GM06990 (cell line): Measurements from ENCODE around the gene PIMREG.

ENCODE experiments used
- DNase-seq: peaks from one replicate; pipeline ENCODE4 v3.0.0-alpha.2; 2011; ENCODE audit not compliant: insufficient read length; ENCODE audit errors: extremely low read depth
- H3K27me3 ChIP-seq: replicated peaks from 2 replicates; pipeline ENCODE4 v1.6.0; 2011; ENCODE audit warnings: low read length; ENCODE audit not compliant: control insufficient read depth, insufficient read depth
- H3K36me3 ChIP-seq: 2 replicates; pipeline ENCODE4 v1.5.1; 2011; ENCODE audit warnings: low read length; ENCODE audit not compliant: control insufficient read depth, insufficient read depth
- H3K4me3 ChIP-seq: replicated peaks from 2 replicates; pipeline ENCODE4 v1.5.1; 2011; ENCODE audit warnings: low read depth, mild to moderate bottlenecking, control low read depth, low read length
- TF ChIP-seq, protein P1 (sequence below): IDR thresholded peaks from 2 replicates; pipeline ENCODE4 v1.5.1; 2011; ENCODE audit warnings: low read length, control low read depth, mild to moderate bottlenecking, inconsistent platforms; ENCODE audit not compliant: insufficient read depth, poor library complexity, severe bottlenecking

The PIMREG gene

DNA sequence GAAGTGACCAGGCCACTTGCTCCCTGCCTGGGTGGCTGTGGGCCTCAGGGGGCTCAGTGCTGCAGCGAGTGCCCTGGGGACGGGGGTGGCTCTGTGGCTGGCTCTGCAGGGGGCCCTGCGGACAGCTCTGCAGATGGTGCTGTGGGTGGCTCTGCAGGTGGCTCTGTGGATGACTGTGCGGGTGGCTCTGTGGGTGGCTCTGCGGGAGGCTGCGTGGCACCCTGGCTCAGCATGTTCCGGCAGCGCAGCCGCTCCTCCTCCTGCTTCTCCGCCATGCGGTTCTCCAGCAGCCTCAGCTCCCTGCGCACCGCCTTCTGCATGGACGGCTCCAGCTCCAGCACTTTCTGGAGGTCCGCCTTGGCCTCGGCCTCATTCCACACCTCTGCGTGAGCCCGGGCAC is 18.8 kb upstream of the PIMREG start:
- no peak for DNase-seq
- Histone ChIP-seq H3K27me3 (no peaks in the 10 kb centered on the region), H3K36me3 (no peaks in the 10 kb centered on the region), H3K4me3 (no peak overlapping the region)
- TF ChIP-seq, protein P1, sequence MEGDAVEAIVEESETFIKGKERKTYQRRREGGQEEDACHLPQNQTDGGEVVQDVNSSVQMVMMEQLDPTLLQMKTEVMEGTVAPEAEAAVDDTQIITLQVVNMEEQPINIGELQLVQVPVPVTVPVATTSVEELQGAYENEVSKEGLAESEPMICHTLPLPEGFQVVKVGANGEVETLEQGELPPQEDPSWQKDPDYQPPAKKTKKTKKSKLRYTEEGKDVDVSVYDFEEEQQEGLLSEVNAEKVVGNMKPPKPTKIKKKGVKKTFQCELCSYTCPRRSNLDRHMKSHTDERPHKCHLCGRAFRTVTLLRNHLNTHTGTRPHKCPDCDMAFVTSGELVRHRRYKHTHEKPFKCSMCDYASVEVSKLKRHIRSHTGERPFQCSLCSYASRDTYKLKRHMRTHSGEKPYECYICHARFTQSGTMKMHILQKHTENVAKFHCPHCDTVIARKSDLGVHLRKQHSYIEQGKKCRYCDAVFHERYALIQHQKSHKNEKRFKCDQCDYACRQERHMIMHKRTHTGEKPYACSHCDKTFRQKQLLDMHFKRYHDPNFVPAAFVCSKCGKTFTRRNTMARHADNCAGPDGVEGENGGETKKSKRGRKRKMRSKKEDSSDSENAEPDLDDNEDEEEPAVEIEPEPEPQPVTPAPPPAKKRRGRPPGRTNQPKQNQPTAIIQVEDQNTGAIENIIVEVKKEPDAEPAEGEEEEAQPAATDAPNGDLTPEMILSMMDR: no peak

DNA sequence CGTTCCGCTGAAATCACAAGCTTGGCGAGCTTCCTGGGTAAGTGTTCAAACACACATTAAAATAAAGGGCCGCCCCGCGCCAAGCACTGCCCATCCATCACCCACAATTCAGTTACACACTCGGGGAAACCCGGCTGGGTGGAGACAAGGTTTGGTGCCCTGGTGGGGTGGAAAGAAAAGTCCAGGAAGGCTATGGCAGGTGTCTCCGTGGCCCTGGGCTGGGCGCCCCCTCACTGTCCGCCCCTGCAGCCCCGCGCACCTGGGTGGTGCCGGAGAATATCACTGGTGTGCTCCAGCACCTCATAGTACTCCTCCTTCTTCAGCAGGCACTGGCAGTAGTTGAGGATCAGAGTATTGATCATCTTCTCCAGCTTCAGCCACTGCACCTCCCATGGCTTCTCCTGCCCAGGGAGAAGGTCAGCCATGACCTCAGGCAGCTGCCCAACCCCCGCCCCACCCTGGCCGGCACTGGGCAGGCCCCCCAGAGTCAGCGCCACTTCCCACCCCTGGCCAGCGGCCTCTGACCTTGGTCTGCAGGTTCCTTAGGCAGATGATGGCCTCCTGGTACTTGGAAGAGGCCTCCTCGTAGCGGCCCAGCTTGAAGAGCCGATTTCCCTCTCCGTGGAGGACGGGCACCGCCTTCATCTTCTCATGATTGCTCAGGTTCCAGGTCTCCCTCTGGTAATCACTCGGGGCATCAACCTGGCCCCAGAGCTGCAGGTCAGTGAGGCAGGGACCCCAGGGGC is 17.7 kb upstream of the PIMREG start:
- TF ChIP-seq, protein P1: no peak
- DNase-seq: no peak
- Histone ChIP-seq H3K4me3 (no peak overlapping the region), H3K27me3 (no peaks in the 10 kb centered on the region), H3K36me3 (no peaks in the 10 kb centered on the region)

DNA sequence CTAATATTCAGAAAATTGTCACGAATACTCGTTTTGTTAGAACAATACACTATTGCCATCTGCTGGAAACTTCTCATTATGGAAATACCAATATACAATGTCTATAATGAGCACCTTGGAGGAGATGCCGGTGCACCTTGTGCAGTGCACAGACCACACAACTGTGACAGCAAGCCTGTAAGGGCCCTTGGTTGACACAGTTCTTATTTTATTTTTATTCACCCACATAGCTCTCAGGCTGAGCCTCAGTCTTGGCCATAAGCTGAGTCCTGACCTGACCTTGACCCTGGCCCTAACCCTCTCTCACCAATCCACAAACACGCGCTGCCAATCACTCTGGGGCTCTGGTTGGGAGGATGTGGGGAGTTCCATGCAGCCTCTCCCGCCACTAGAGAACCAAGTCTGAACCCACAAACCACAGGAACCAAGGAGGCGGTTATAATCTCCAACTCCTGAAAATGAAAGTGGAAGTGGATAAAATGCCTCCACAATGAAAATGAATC is 16.9 kb upstream of the PIMREG start:
- no peaks in the 10 kb centered on the region for H3K36me3 ChIP-seq
- no peak for DNase-seq
- H3K4me3 ChIP-seq: no peak overlapping the region
- TF ChIP-seq, protein P1: no peak
- no peaks in the 10 kb centered on the region for H3K27me3 ChIP-seq

DNA sequence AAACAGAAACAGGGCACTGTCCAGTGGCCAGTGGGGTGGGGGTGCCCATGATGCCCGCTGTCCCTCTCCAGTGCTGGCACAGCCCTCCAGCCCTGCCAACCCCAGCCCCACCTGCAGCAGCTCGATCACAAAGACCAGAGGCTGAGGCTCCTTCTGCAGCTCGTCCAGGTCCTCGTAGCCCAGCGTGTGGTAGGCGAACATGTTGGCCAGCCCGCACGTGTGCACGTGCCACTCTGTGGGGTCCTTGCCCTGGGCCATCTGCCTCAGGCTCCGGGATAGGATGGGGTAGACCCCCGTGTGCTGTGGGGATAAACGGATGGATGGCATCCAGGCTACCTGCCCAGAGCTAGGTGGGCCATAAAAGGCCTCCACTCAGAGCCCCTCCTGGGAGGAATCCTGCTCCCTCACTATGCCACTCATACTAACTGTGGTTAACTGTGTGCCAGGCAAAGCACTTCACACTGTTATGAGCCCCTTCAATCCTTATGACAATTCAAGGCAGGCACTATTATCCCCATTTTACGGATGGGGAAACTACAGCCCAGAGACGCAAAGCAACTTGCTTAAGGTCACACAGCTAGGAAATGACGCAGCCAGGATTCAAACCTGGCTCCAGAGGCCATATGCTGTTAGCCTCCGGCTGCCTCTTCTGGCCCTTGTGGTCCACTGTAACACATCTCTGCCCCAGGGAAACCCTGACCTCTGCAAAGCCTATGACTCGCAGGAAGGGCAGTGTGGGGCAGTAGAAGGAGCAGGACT is 15.9 kb upstream of the PIMREG start:
- TF ChIP-seq, protein P1: no peak
- no peaks in the 10 kb centered on the region for H3K36me3 ChIP-seq
- DNase-seq: no peak
- no peak overlapping the region for H3K4me3 ChIP-seq
- no peaks in the 10 kb centered on the region for H3K27me3 ChIP-seq

DNA sequence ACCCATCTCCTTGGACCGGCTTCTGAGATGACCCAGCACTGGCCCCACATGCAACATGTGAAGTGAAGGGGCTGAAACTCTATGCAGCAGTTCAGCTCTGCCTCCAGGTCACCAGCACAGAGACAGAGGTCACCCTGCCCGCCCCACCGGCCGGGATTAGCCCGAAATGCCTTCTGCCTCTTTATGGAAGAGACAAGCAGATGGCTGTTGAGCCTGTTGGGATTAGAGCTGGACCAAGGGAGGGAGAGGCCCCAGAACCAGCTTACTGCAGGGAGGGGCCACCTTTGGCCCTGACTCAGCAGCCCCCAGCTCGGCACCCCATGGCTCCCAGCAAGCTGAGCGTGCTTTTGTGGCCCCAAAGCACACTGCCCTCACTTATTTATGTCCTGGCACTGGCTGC is 15.0 kb upstream of the PIMREG start:
- H3K4me3 ChIP-seq: no peak overlapping the region
- no peak for DNase-seq
- H3K27me3 ChIP-seq: no peaks in the 10 kb centered on the region
- H3K36me3 ChIP-seq: no peaks in the 10 kb centered on the region
- TF ChIP-seq, protein P1: no peak
